HG02938 (cell line): ENCODE results near the gene SYS1.

ENCODE experiments used
- ATAC-seq: cut with Tn5 transposase; IDR thresholded peaks from one replicate; pipeline ENCODE4 v1.9.1; 2021; ENCODE audit warnings: mild to moderate bottlenecking, moderate library complexity; ENCODE audit not compliant: unreplicated experiment

The SYS1 gene

DNA sequence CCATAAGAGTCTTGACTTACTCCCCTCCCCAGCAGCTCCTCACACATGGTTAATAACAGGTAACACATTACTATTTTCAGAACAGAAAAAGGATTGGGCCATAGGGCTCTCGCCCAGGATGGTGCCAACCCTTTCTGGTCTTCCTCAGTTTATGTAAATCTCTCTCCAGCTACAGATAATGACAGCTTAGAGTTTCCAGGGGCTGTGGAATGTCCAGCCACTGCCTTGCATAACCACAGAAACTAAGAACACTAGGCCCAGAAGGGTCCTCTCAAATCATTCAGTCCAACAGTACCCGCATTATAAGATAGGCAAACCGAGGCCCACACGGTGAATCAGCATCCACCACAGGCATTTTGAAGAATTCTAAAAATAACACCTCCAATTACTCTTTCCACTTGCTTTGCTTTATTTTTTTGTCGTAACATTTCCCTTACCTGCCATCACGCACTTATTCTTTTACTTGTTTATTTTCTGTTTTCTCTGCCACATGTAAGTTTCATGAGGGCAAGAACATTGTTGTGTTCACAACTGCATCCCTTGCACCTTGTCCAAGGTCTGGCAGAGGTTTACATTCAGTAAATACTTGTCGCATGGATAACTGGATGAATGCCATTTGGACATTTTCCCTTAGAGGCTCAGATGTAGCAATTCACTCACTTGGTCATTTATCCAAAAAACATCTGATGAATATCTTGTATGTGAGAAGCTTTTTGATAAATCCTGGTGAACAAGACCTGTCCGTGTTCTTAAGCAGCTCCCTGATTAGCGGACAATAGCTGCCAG is 8.3 kb upstream of the SYS1 start:
- ATAC-seq: no peak

DNA sequence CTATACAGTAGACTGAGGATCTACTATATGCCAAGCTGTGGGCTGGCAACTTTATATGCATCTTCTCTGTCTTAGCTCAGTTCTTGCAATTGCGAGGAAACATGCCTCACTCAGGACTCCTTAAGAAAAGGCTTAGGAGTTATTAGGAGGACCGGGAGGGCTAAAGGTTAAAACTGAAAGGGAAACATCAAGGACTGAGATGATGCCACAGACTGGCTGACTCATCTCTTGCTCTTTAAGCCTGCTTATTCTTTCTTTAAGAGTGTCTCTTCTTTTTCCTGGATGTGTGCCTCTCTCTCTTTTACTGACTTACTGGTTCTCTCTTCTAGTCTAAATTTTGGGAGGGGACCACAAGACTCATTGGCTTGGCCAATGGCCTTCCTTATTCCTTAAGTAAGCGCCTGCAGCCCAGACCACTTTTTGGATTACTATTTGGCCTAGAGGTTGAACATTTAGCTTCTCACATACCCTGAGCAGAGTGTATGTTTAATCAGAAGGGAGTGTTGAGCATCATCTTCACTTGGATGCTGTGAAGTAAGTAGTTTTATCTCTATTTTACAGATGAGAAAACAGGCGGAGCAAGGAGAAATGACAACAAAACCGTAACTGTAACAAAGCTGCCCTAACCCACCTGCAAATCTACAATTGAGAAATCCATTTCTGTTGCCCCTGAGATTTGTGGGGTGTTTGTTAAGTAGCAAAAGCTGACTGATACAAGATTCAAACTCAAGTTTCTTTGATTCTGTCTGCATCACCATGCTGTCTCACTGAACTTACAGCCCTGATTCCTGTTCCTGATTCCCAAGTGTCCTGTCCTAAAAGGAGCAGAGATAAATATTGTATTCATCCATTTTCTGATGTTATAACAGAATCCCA is 7.5 kb upstream of the SYS1 start:
- ATAC-seq: no peak

DNA sequence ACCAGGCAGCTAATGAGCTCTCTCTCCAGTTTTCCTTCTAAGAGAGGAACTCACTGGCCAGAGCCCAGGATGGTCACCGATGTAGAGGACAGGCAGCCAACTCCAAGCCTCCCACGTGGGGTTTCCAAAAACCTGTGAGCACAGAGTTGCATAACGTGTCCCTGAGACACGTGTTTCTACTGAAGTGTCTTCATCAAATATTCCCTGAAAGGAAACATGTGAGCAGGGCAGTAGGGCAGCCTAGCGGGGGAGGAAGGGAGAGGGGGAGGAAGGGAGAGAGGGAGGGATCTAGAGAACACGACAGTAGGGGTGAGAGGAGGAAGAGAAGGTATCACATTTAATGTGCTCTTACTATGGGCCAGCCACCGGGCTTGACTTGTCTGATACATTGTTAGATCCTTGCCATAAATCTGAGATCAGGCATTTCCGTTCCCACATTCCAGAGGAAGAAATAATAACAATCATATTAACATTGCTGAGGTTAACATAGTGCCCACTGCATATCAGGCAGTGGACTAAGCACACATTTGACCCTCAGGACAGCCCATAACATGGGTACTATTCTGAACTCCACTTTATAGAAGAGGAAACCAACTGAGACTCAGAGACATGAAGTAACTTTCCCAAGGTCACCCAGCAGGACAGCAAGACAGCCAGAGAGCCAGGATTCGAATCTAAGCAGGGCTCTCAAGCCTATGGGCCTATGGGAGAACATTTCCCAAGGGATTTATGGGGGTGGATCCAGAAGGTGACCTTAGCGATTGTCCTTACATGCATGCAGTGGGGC is 4.5 kb upstream of the SYS1 start:
- ATAC-seq: no peak

DNA sequence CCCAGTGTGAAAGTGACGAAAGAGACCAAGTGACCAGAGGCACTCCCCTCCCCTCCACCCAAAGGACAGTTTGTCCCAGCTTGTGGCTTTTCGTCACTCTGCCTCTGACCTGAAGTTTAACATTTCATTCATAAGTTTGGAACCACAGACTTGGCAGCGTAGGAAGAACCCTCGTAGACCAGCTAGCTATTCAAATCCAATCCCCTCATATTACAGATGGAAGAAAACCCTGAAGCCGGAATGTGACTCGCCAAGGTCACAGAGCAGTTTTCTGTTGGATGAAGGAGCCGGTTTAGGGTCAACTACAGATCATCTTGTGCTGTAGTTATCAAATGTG is 3.9 kb upstream of the SYS1 start:
- ATAC-seq: no peak

DNA sequence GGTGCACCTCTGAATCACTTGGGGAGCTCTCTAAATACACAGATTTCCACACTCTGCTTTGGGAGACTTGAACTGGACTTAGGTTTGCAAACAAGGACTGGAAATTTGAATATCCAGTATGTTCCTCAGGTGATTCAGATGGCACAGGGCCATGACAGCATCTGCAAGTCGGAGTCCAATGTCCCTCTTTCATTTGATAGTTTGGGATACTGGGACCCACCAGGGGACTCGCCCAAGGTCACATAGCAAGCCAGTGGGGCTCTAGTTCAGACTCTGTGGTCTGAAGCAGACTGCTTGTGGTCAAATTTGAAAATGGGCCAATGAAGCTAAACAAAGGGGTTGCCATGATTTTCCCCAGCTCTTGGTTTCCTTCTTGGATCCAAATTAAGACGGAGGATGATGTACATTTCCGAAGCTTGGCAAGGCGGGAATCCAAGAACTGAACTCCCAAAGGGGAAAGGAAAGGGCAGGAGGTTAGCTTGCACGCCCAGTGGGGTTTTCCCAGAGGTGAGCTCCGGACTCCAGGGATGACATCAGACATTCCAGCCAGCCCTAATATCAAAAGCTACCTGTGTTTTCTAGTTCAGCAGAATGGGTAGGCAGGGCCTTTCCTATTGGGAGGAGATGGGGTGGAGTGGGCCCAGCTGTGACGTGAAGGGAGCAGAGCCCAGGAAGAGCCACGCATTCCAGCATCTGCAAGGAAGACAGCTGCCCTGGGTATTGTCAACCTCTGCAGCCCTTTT is 3.4 kb upstream of the SYS1 start:
- ATAC-seq: no peak

DNA sequence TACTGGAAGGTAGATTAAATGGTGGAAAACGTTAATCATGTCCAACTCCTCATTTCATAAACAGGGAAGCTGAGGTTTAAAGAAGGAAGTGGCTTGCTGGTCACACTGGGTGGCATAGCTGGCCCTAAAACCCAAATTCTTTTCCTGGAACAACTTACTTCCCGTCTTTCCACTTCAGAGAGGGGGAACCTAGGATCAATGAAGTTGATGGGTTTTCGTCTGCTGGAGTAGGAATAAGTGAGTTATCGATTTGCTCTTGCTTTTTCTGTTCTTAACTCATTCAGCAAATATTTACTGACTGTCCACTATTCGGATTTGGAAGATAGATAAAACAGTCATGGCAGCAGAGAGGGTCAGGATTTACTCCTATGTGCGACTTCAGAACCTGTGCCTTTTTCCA is 1.2 kb upstream of the SYS1 start:
- no peak for ATAC-seq

DNA sequence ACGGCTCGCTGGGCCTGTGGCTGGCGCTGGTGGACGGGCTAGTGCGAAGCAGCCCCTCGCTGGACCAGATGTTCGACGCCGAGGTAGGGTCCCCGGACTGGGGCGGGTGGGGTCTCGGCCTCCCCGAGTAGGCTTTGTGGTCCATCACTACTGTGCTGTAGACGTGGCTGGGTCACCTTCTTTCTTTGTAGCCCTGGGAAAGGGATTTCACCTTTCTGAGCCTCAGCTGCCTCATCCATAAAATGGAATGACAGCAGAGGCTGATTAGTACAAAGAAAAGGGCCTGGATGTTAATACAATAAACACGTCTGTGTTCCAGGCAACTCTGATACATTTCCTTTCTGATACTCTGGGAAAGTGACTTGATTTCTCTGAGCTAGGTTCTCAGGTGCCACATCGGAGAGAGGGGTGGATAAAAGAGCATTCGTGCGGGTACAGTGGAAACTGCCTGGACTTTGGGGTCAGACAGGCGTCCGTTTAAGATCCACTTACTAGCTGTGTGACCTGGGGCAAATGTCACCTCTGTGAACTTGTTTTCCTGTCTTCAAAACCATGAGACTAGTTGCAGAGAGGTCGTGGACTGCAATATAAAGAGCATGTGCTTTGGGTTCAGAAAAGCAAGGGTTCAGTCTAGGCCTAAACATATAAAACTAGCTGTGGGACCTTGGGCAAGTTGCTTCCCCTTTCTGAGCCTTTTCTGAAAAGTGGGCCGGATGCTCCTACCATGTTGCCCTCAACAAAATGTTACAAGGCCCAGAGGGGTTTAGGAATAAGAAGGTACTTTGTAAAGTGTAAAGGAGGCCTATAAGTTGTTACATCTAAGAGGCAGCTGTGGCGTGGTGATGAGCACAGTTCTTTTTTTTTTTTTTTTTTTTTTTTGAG is 896 bp downstream of the SYS1 start:
- no peak for ATAC-seq

DNA sequence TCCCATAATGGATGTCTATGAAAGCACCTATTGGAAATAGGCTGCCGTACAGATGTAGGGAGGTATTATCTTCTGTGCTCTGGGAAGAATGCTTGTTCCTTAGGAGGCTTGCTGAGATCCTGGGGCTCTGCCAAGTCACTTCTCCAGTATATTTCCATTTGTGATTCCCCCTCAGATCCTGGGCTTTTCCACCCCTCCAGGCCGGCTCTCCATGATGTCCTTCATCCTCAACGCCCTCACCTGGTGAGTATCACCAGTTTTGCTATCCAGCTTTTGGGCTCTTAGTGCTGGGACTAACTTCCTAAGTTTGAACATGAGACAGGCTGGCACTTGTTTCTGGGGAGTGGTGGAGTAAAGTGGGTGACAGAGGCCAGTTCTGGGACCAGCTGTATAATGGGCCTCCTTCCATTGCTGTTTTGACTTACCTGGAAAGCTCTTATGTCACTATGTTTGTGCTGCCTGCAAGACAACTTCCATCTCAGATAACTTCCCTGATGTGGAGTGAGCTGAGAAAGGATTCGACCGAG is 2.6 kb downstream of the SYS1 start:
- ATAC-seq: no peak

DNA sequence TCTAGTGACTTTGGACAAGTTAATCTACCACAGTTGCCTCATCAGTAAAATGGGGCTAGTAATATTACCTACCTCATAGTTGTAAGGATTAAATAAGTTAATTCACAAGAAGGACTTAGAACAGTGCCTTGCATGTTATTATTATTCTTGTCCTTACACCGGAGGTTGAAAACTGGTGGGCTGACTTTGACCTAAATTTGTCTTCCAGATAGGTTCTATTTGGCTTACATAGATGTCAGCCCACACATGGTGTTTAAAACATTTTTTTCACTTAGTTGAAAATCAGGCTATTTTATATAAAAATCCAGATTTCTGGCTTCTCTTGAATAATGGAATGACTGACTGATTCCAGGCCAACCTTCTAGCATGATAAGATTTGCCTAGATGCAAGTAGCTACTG is 3.2 kb downstream of the SYS1 start:
- no peak for ATAC-seq

DNA sequence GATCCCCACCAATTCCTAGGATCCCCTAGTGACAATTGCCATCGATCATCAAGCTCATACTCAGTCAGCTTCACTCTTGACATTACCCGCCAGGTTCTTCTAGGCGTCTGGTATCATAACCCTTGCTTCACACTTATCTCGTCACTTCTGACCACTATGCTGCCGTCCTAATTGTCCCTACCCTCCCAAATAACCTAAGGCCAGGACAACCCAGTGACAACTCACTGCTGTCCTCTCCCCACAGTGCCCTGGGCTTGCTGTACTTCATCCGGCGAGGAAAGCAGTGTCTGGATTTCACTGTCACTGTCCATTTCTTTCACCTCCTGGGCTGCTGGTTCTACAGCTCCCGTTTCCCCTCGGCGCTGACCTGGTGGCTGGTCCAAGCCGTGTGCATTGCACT is 3.7 kb downstream of the SYS1 start:
- no peak for ATAC-seq

DNA sequence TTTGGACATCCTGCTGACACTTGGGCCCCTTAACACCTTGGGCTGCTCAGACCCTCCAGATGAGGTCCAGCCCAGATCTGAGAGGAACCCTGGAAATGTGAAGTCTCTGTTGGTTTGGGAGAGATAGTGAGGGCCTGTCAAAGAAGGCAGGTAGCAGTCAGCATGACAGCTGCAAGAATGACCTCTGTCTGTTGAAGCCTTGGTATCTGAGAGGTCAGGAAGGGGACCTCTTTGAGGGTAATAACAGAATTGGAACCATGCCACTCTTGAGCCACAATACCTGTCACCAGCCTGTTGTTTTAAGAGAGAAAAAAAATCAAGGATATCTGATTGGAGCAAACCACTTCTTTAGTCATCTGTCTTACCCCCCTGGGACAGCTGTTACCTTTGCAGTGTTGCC is 4.2 kb downstream of the SYS1 start:
- ATAC-seq: no peak

DNA sequence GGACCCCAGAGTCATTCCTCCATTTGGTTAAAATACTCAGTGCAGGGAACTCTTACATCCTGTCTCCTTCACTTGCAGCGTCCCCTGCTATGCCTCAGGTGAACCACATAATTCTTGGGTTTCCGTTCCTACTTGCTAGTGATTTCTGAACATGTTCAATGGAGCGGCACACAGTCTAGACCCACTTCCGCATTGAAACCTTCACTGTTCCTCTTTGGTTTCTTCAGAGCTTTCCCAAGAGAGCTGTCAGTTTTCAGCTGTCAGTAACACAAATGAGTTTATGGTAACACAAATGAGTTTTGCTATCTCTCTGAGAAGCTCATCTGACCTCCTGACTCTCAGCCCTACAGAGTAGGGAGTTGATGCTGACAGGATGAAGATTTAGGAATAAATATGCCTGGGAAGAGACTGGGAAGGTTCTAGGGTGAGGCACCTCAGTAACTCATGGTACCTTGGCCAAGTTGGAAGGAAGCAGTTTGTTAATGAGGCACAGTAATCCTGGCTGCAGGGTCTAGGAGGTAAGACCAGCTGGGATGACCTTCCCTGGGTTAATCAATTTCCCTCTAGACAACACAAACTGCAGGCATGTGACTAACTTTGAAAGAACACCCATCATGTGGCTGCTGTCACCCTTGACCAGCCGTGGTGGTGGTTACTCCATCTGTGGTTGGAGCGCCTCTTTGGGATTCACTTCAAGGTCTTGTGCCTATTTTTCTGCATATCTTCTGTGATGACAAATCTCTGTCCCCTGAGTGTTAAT is 5.4 kb downstream of the SYS1 start:
- peak; percentile 79 for ATAC-seq

DNA sequence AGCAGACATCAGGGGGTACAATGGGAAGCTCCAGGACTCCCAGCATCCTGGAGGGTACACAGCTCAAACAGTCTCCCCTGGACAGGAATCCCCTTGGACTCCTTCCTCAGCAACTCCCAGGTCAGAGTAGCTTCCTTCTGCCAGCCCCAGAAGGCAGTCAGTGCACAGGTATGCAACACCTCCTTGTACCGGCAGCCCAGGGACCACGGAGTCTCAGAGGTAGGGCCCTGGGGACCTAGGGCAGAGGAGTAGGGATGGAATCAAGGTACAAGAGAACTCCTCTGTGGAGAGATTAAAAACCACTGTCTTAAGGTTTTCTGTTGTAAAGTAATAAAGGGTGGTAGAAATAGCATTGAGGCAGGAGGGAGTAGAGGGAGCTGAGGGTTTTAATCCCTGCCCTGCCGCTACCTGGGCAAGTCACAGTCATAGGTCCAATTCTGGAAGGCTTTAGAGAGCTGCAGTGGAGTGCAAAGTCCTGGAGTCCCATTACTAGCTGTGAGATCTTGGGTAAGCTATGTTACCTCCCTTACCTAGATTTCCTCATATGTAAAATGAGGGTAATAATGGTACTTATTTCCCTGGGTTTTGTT is 7.7 kb downstream of the SYS1 start:
- ATAC-seq: no peak

DNA sequence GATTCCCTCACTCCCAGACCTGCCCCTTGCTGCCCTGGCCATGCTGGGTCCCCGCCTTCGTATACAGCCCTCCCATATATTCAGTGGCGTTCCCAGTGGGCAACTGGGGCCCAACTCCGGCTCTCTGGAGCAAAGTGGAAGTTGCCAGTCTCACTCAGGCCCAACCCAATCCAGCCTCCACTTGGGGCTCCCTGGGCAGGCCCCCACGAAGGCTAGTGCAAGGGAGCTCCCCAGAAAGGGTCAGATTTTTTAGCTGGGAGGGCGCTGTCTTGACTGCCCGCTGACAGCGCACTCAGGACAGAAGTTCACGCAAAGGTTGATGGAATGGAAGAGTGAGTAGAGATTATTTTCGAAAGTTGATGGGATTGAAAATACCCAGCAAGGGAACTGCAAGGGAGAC is 9.3 kb downstream of the SYS1 start:
- ATAC-seq: no peak

DNA sequence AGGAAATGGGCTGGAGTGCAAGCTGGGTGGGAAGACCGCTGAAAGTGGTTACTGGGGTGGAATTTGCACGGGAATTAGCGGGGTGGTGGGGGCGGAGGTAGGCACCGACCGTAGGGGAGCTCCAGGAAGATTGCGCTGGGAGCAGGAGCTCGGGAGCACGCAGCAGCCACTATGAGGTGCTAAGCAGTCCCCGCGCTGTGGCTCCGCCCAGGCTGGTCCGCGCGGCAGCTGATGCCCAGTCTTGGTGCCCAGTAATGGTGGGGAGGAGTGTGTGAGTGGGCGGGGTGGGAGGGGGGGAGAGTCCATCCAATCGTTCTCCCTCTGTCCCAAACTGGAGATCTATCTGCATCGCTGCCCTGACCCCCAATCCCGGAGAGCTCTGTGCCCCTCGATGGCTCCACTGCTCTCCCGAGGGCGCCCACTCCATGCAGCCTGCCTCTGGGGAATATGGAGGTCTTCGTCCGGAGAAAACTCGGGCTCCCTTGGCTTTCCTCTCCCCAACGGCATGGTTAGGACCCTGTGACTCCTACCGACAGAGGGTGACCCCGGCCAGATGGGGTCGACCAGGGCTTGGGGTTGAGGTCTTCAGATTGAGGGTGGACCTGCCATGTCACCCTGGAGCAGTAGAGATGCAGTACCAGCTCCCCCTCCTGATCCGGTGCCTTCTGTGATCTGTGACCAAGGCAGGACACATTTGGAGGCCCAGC is 9.8 kb downstream of the SYS1 start:
- no peak for ATAC-seq

DNA sequence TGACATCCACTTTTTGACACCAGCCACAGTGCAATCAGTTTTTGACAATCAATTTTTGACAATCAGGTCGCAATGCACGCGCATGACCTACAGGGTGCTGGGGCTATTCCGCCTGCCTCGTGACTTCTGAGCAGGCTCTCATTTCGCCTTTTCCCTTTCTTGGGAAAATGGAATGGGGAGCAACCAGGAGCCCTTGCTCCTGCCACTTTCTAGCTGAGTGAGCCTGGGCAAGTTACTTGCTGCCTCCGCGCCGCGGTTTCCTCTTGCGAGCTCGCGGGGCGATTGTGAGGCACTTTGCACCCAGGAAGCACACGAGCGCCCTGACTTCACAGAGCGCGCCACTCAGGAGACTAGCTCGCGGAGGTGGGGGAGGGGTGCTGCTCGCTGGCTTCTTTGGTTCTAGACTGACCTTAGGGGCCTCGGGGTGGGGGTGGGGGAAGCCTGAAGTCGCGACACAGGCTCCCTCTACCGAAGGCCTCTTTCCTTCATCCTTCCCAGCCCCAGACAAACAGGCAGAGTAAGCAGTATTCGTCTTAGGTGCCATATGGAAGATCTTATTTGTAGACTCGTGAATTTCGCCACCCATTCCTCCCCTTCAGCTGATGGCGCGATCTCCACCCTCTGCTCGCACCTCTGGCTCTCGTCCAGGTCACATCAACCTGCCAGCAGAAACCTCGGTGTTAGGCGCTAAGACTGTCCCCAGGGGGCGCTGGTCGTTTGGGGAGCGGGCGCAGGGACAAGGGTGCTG is 10.6 kb downstream of the SYS1 start:
- peak; percentile 69 for ATAC-seq

DNA sequence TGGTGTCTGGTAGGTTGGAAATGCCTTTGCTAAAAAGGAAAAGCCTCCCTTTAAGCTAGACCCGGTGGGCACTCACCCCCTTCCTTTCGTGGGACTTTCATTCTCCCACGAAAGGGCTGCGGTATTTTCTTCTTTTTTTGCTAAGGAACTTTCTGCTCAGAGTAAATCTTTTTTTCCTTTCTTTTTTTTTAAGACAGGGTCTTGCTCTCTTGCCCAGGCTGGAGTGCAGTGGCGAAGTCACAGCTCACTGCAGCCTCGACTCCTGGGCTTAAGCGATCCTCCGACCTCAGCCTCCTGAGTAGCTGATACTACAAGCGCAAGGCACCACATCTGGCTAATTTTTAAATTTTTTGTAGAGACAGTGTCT is 11.1 kb downstream of the SYS1 start:
- ATAC-seq: no peak
